Mucosa of stomach (tissue), 1 donor: ENCODE data around the gene SEC14L2.

Experiments used
- H3K27me3 ChIP-seq: one replicate; pipeline ENCODE4 v1.7.0; 2013; ENCODE audit warnings: mild to moderate bottlenecking, low read length; ENCODE audit not compliant: control insufficient read depth, insufficient read depth
- H3K36me3 ChIP-seq: one replicate; pipeline ENCODE4 v1.7.0; 2013; ENCODE audit warnings: low read length; ENCODE audit not compliant: control insufficient read depth, insufficient read depth
- H3K4me1 ChIP-seq: one replicate; pipeline ENCODE4 v1.7.0; 2013; ENCODE audit warnings: mild to moderate bottlenecking, low read length; ENCODE audit not compliant: control insufficient read depth, insufficient read depth
- H3K4me3 ChIP-seq: one replicate; pipeline ENCODE4 v1.7.0; 2013; ENCODE audit warnings: low read length
- H3K9ac ChIP-seq: one replicate; pipeline ENCODE4 v1.7.0; 2013; ENCODE audit warnings: mild to moderate bottlenecking, low read length, moderate library complexity
- H3K9me3 ChIP-seq: one replicate; pipeline ENCODE4 v1.7.0; 2013; ENCODE audit warnings: mild to moderate bottlenecking, low read length, moderate library complexity; ENCODE audit not compliant: control insufficient read depth
- donor health status: Pancreatic carcinoma.

The SEC14L2 gene

DNA sequence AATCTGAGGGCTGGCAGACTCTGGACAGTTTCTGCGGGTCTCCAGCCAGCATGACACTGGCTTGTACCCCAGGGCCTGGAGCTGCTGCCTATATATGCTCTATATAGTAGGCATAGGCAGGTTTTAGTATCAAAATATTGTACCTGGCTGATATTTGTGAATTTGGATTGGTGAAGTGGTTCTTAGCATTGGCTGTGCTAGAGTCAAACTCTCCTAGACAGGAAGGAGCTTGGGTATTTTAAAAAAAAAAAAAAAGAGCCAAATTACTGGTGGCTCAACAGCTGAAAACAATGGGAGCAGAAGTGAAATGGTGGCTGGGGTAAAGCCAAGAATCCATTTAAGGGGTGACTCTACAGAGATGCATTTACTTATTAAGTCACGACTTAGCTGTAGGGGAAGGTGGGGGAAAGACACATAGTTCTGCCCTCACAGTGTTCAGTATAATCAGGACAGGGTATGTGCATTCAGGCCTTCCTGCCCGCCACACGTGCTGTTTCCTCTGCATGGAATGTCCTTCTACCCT lies 17.8 kb downstream of the SEC14L2 start:
- Histone ChIP-seq H3K9ac (no peak overlapping the region), H3K9me3 (no peaks in the 10 kb centered on the region), H3K4me3 (no peak overlapping the region), H3K4me1 (peaks cover 38% of the 10 kb centered on the region), H3K36me3 (peaks cover 7% of the 10 kb centered on the region), H3K27me3 (no peaks in the 10 kb centered on the region)

DNA sequence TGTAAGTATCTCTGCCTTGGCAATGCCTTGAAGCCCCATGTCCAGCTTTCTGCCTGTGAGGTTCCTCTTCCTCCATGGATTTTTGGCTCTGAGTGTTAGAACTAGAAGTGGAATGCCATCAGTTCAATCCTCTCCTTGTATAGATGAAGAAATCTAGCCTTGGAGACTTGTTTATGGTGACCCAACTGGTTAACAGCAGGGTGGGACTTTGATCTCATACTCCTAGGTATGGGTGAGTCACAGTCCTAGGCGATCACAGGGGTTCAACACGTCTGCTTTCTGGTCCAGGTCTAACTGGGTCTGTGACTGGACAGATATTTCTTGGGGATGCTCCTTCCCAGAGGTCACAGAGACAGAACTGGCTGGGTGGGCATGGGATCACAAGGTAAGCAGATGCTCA lies 19.6 kb downstream of the SEC14L2 start:
- Histone ChIP-seq H3K36me3 (peaks cover 7% of the 10 kb centered on the region), H3K9ac (no peak overlapping the region), H3K9me3 (no peaks in the 10 kb centered on the region), H3K4me3 (no peak overlapping the region), H3K27me3 (no peaks in the 10 kb centered on the region), H3K4me1 (peaks cover 53% of the 10 kb centered on the region)

DNA sequence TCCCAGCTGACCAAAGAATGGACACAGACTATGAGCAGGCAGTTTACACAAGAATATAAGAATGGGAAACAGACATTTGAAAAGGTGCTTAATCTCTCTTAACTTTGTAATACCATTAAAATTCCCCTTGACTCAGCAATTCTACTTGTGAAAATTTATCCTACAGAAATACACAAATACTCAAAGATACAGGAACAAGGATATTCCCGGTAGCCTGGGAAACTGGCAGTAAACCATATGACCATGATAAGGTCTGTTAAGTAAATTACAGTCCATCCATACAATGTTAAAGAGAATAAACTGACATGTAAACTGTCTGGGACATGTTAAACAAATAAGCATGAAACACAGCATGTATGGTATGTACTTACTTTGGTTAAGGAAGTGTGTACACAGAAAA lies 20.0 kb downstream of the SEC14L2 start:
- H3K36me3 ChIP-seq: peaks cover 7% of the 10 kb centered on the region
- H3K27me3 ChIP-seq: no peaks in the 10 kb centered on the region
- no peak overlapping the region for H3K9ac ChIP-seq
- no peak overlapping the region for H3K4me3 ChIP-seq
- H3K4me1 ChIP-seq: peaks cover 57% of the 10 kb centered on the region
- H3K9me3 ChIP-seq: no peaks in the 10 kb centered on the region

DNA sequence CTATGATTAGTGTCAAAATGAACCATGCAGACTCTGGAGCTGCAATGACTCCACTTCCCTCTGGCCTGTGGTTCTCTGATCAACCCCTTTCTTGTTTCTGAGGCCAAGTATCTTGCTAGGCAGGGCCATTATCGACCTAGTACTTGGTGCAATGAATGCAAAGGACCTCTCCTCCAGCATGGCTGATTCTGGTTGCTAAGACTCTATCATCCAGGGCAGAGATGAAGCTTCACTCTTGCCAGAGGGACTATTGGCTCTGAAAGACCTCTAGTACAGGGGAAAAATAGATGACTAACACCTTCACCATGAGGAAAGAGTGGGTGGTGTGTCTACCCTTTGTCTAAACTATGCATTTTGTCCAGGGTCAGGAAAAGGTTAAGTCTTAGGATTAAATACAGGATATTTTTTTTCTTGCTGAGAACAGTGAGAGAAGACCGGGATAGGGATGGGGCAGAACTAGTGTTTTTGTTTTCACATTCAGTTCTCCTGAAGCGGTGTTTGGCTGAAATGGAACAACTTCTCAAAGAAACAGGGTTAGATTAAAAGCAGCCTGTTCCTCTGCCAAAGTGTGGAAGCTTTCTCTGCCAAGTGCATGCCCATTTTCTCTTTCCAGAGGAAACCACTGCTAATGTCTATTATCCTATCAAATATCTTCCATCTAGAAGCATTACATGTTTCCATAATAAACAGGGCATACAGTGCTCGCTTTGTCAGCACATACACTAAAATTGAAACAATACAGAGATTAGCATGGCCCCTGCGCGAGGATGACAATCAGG lies 23.7 kb downstream of the SEC14L2 start:
- Histone ChIP-seq H3K27me3 (no peaks in the 10 kb centered on the region), H3K36me3 (peaks cover 7% of the 10 kb centered on the region), H3K9ac (peak overlapping the region; percentile 7), H3K4me1 (peaks cover 83% of the 10 kb centered on the region), H3K4me3 (no peak overlapping the region), H3K9me3 (no peaks in the 10 kb centered on the region)

DNA sequence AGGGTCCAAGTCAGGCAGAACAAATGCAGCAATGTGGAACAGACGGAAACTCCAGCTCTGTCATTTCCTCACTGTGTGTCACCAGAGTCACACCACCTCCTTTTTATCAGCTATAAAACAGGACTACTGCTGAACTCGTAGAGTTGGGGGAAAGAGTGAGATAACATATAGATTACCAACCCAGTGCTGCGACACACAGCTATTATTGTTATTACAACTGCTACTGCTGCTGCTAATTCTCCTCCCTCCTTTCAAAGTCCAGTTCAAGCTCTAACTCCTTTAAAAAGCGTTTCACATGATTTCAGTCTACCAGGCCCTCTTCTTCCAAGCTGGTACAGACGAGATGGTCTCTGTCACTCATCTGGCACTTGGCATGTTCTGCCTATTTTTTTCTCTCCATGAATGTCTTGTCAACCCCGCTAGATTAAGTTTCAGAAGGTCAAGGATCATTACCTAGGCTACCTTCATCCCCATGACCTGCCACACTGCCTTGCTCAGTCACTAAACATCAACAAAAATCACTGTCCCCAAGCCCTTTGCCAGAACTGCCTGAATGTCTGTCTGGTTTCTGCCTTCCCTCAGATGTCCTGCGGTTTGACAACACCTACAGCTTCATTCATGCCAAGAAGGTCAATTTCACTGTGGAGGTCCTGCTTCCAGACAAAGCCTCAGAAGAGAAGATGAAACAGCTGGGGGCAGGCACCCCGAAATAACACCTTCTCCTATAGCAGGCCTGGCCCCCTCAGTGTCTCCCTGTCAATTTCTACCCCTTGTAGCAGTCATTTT lies 25.1 kb downstream of the SEC14L2 start:
- Histone ChIP-seq H3K36me3 (no peaks in the 10 kb centered on the region), H3K27me3 (no peaks in the 10 kb centered on the region), H3K4me1 (peaks cover 81% of the 10 kb centered on the region), H3K4me3 (peak overlapping the region; percentile 33), H3K9ac (peak overlapping the region; percentile 80), H3K9me3 (no peaks in the 10 kb centered on the region)

DNA sequence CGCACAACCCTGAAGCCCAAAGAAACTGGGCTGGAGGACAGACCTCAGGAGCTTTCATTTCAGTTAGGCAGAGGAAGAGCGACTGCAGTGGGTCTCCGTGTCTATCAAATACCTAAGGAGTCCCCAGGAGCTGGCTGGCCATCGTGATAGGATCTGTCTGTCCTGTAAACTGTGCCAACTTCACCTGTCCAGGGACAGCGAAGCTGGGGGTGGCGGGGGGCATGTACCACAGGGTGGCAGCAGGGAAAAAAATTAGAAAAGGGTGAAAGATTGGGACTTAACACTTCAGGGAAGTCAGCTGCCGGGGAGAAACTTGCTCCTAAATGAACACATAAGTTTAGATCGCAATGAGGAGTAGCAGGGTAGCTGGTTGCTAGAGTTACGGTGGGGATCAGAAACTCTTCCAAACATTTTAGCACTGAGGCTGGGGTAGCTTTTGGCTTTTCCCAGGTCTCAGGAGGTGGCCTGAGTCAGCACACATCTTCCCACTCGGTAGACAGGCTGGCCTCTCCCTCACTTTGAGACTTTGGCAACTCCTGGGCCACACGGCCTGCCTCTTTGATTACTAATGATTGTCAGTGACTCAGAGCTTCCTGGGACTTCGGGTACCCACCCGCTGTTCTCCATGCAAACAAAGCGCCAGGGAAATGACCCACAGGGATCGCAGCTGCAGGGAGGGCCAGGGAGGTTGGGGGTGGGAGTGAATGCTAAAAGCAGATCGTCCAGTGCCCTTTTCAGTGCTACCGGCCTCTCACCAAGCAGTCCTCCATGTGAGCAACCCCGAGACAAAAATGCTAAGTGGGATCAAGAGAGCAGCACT lies 25.9 kb downstream of the SEC14L2 start:
- Histone ChIP-seq H3K4me3 (peak overlapping the region; percentile 33), H3K36me3 (no peaks in the 10 kb centered on the region), H3K9ac (peak overlapping the region; percentile 80), H3K27me3 (no peaks in the 10 kb centered on the region), H3K4me1 (peaks cover 76% of the 10 kb centered on the region), H3K9me3 (no peaks in the 10 kb centered on the region)

DNA sequence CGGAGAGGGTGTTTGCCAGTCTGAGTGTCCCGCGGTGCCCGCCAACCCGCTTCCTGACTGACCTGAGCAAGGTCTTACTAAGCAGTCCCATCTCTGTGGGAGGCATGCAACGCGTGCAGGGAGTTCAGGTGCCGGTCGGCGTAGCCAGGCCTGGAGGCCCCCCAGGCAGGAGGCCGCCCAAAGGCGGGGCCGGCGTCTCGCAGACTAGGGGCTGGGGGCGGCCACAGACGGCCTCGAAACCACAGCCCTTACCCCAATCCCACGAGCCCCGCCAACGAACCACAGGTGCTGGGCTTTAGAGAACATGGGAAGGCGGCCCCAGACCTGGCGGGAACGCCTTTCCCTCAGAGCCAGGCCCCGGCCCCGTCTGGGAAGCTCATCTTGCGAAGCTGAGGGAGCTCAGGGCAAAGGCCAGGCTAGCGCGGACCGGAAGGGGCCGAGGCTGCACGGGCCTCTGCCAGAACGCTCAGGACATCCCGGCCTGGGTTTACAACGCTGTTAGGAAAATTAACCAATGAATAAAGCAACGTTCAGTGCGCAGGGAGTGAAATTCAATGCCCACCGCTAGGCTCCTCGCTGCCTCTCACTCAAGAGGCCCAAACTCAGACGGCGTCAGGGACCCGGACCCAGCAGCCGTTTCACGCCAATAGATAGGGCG lies 26.6 kb downstream of the SEC14L2 start:
- Histone ChIP-seq H3K9ac (peak overlapping the region; percentile 80), H3K36me3 (no peaks in the 10 kb centered on the region), H3K4me1 (peaks cover 68% of the 10 kb centered on the region), H3K4me3 (peak overlapping the region; percentile 33), H3K9me3 (no peaks in the 10 kb centered on the region), H3K27me3 (no peaks in the 10 kb centered on the region)

DNA sequence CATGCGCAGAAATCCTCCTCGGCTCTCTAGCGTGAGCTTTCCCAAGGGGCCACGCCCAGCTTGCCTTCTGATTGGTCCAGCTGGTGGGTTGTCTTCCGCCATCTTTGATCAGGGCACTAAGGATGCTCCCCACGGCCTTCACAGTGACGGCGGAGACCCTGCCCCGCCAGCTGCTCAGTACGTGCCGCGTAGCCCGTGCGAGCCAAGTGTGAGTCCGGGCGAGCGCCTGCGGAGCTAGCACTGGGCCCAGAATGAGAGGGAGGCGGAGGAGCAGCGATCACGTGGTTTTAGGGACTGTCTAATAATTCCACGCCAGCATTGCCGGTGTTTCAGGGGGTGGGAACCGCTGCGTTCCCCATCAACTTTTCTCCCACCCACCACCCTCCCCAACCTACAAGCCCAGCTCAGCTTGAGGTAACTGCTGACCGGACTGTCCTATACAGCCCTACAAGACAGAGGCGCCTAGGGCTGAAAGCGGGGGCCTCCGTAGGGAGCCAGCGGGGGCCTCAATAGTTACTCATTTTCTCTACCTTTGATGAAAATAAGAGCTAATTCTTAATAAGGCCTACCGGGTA lies 27.2 kb downstream of the SEC14L2 start:
- no peaks in the 10 kb centered on the region for H3K27me3 ChIP-seq
- peak overlapping the region; percentile 80 for H3K9ac ChIP-seq
- H3K4me1 ChIP-seq: peaks cover 63% of the 10 kb centered on the region
- peak overlapping the region; percentile 33 for H3K4me3 ChIP-seq
- no peaks in the 10 kb centered on the region for H3K36me3 ChIP-seq
- no peaks in the 10 kb centered on the region for H3K9me3 ChIP-seq

DNA sequence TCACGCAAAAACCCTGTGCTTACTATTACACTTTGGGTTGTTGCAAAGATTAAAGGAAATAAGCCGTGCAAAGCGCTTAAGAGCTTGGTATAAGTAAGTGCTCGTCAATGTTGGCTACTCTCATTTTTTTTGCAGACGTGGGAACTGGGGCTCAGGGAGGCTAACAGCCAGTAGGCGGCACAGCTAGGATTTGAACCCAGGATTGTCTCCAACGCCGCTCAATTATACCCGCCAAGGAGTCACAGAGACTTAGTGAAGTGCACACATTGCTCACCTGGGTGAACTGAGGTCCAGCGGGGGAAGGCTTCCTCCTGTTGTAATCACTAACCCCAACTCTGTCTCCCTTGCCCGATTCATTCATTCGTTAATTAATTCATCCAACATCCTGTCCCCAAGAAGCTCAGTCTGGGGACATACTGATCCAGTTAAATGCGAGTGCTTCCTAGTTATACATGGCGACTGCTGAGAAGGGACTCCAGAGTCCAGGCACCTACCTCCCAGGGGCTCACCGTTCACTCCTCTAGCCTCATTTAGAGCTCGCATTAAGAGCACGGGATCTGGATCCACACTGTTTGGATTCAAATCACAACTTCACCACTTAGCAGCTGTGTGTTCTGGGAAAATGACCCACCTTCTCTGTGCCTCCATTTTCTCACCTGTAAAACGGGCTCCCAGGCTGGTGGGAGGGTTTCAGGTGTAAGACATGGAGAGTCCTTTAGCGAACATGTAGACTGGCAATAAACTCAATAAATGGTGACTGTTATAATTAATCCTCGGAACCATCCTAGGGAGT lies 27.9 kb downstream of the SEC14L2 start:
- H3K9ac ChIP-seq: peak overlapping the region; percentile 80
- H3K9me3 ChIP-seq: no peaks in the 10 kb centered on the region
- H3K36me3 ChIP-seq: no peaks in the 10 kb centered on the region
- peak overlapping the region; percentile 3 for H3K4me3 ChIP-seq
- H3K27me3 ChIP-seq: no peaks in the 10 kb centered on the region
- peaks cover 59% of the 10 kb centered on the region for H3K4me1 ChIP-seq

DNA sequence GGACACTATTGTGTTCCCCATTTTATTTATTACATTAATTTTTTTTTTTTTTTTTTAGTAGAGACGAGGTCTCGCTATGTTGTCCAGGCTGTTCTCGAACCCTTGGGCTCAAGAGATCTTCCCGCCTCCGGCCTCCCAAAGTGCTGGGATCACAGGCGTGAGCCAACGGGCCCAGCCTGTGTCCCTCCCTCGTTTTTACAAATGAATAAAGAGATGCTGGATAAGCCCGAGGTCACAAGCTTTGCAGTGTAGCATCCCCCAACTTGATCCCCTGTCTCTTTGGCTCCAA lies 28.5 kb downstream of the SEC14L2 start:
- no peaks in the 10 kb centered on the region for H3K9me3 ChIP-seq
- no peaks in the 10 kb centered on the region for H3K36me3 ChIP-seq
- H3K4me3 ChIP-seq: peak overlapping the region; percentile 31
- H3K4me1 ChIP-seq: peaks cover 56% of the 10 kb centered on the region
- H3K27me3 ChIP-seq: no peaks in the 10 kb centered on the region
- H3K9ac ChIP-seq: peak overlapping the region; percentile 61
